ENCODE results near the gene CTXN1.
"Not testable (repeated sequence)": the region's sequence is repeated elsewhere in the genome, so short reads cannot be mapped to it uniquely, and the experiment has no call there.

CTXN1 gene

DNA sequence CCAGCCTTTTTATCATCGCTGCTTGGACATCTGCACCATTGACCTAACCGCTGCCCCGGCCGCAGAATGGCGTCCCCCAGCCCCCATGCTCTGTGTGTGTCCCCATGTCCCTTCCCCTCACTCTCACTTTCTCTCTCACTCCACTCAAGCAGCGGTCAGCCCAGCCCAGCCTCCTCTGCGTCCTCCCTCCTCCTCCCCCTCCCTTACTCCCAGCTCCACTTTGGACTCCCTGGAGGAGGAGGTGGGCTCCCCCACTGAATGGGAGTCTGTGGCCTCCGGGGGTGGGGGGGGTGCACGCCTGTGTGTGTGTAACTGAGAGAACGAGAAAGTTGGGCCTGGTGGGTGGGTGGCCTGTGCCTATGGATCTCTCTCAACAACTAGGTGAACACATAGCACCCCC lies 20.1 kb downstream of the CTXN1 start:
- H3K4me3 Mint-ChIP-seq, result peak overlapping the region; percentile 95

GRCh38 chr19:7905268-7905667 lies 20.7 kb downstream of the CTXN1 start:
- ATAC-seq (no peak), DNase-seq (ENCODE audit: low spot score in 2 of 2) (peak in 1 of 2 donors; percentile 52)
- H3K9me3 Mint-ChIP-seq, result no peaks in the 10 kb centered on the region
- H3K4me3 Mint-ChIP-seq, result peak overlapping the region; percentile 95
- H3K4me1 Mint-ChIP-seq, result peaks cover 42% of the 10 kb centered on the region
- H3K36me3 Mint-ChIP-seq, result peaks cover 44% of the 10 kb centered on the region
- H3K27ac Mint-ChIP-seq, result peak overlapping the region; percentile 96

More for the DNA sequence above, 20.1 kb downstream of the CTXN1 start:
- Mint-ChIP-seq H3K36me3 (peaks cover 50% of the 10 kb centered on the region), H3K4me1 (peaks cover 42% of the 10 kb centered on the region), H3K27ac (peak overlapping the region; percentile 96), H3K9me3 (no peaks in the 10 kb centered on the region)
- ATAC-seq (no peak), DNase-seq (ENCODE audit: low spot score in 2 of 2) (no peak)

- peak; percentile 70 to 88 for DNase-seq (ENCODE audit: low spot score in 2 of 2)
- ATAC-seq, result peak; percentile 67
- Mint-ChIP-seq H3K4me3 (peak overlapping the region; percentile 95), H3K27ac (peak overlapping the region; percentile 96), H3K36me3 (peaks cover 43% of the 10 kb centered on the region), H3K4me1 (peaks cover 42% of the 10 kb centered on the region), H3K9me3 (no peaks in the 10 kb centered on the region)
Observed at GRCh38 chr19:7904074-7905020, 21.6 kb downstream of the CTXN1 start.

DNA sequence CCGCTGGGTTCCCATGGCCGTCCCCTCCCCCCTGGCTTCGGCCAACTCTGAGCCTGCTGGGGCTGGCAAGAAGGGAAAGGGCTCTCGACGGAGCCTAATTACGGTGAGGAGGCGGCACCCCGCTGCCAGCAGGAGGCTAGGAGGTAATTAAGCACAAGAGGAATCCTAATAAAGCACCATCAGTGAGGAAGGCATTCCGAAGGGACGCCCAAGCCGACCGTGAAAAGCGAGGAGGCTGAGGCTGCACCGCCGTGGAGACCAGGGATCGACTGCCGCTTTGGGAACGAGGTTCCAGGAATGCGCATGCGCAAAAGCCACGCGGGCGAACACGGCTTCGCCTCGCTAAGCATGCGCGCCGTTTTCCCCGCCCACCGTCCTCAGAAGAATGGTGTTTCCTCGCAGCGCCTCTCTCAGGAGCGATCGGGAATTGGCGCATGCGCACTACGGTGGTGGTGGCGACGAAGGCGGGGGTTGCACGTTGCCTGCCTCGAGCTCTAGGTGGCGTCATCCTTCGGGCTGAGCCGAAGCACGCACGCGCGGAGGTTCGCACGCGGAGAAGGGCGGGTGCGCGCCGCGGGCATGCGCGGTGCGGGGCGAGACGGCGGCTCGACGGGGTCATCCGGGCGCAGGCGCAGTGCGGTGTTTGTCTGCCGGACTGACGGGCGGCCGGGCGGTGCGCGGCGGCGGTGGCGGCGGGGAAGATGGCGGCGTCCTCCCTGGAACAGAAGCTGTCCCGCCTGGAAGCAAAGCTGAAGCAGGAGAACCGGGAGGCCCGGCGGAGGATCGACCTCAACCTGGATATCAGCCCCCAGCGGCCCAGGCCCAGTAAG lies 22.5 kb downstream of the CTXN1 start, which contains the start of gene MAP2K7:
Gene MAP2K7 (plus strand): TSS at position 634 of the 830 bp plus-strand sequence. CDS start 68 bp downstream, at position 702.
- peak; percentile 82 for ATAC-seq
- no peaks in the 10 kb centered on the region for H3K9me3 Mint-ChIP-seq

GRCh38 chr19:7902796-7903243 lies 23.1 kb downstream of the CTXN1 start:
- no peaks in the 10 kb centered on the region for H3K9me3 Mint-ChIP-seq
- peaks cover 42% of the 10 kb centered on the region for H3K4me1 Mint-ChIP-seq
- peaks cover 43% of the 10 kb centered on the region for H3K36me3 Mint-ChIP-seq
- ATAC-seq (no peak), DNase-seq (ENCODE audit: low spot score in 2 of 2) (no peak)
- H3K27ac Mint-ChIP-seq, result peak overlapping the region; percentile 96
- H3K4me3 Mint-ChIP-seq, result peak overlapping the region; percentile 95

More for the DNA sequence above, 22.5 kb downstream of the CTXN1 start, which contains the start of gene MAP2K7:
- H3K36me3 Mint-ChIP-seq, result peaks cover 43% of the 10 kb centered on the region
- H3K27ac Mint-ChIP-seq, result peak within 1 kb of the TSS; percentile 96
- H3K4me1 Mint-ChIP-seq, result peaks cover 42% of the 10 kb centered on the region
- peak within 1 kb of the TSS; percentile 95 for H3K4me3 Mint-ChIP-seq
- peak; percentile 100 for DNase-seq (ENCODE audit: low spot score in 2 of 2)

GRCh38 chr19:7901337-7901736 lies 24.6 kb downstream of the CTXN1 start:
- H3K36me3 Mint-ChIP-seq, result peaks cover 32% of the 10 kb centered on the region
- DNase-seq (ENCODE audit: low spot score in 2 of 2), result no peak
- no peak for ATAC-seq
- no peaks in the 10 kb centered on the region for H3K9me3 Mint-ChIP-seq
- no peak overlapping the region for H3K27ac Mint-ChIP-seq
- H3K4me3 Mint-ChIP-seq, result no peak overlapping the region
- peaks cover 35% of the 10 kb centered on the region for H3K4me1 Mint-ChIP-seq

- ATAC-seq (no peak), DNase-seq (ENCODE audit: low spot score in 2 of 2) (no peak)
- Mint-ChIP-seq H3K27ac (no peak overlapping the region), H3K9me3 (no peaks in the 10 kb centered on the region), H3K4me3 (no peak overlapping the region), H3K4me1 (peaks cover 31% of the 10 kb centered on the region), H3K36me3 (peaks cover 32% of the 10 kb centered on the region)
Observed at GRCh38 chr19:7900931-7901330, 25.0 kb downstream of the CTXN1 start.

- no peak overlapping the region for H3K4me3 Mint-ChIP-seq
- peaks cover 26% of the 10 kb centered on the region for H3K4me1 Mint-ChIP-seq
- no peaks in the 10 kb centered on the region for H3K9me3 Mint-ChIP-seq
- no peak for DNase-seq (ENCODE audit: low spot score in 2 of 2)
- H3K27ac Mint-ChIP-seq, result no peak overlapping the region
- ATAC-seq, result no peak
- H3K36me3 Mint-ChIP-seq, result peaks cover 27% of the 10 kb centered on the region
Observed at GRCh38 chr19:7900401-7900870, 25.5 kb downstream of the CTXN1 start.

- Mint-ChIP-seq H3K9me3 (no peaks in the 10 kb centered on the region), H3K27ac (no peak overlapping the region), H3K4me1 (peaks cover 20% of the 10 kb centered on the region), H3K4me3 (no peak overlapping the region), H3K36me3 (peaks cover 21% of the 10 kb centered on the region)
- ATAC-seq (no peak), DNase-seq (ENCODE audit: low spot score in 2 of 2) (no peak)
Observed at GRCh38 chr19:7899751-7900378, 26.1 kb downstream of the CTXN1 start.

- no peak overlapping the region for H3K4me3 Mint-ChIP-seq
- H3K27ac Mint-ChIP-seq, result no peak overlapping the region
- H3K36me3 Mint-ChIP-seq, result peaks cover 12% of the 10 kb centered on the region
Observed at GRCh38 chr19:7898967-7899366, 27.0 kb downstream of the CTXN1 start.

GRCh38 chr19:7897292-7897691 lies 28.6 kb downstream of the CTXN1 start:
- no peak for DNase-seq (ENCODE audit: low spot score in 2 of 2)
- Mint-ChIP-seq H3K4me3 (no peak overlapping the region), H3K36me3 (no peaks in the 10 kb centered on the region), H3K4me1 (no peaks in the 10 kb centered on the region), H3K27ac (no peak overlapping the region), H3K9me3 (no peaks in the 10 kb centered on the region)
- ATAC-seq, result no peak

More at GRCh38 chr19:7898967-7899366, 27.0 kb downstream of the CTXN1 start:
- no peak for DNase-seq (ENCODE audit: low spot score in 2 of 2)
- Mint-ChIP-seq H3K9me3 (no peaks in the 10 kb centered on the region), H3K4me1 (peaks cover 14% of the 10 kb centered on the region)
- ATAC-seq, result no peak

DNA sequence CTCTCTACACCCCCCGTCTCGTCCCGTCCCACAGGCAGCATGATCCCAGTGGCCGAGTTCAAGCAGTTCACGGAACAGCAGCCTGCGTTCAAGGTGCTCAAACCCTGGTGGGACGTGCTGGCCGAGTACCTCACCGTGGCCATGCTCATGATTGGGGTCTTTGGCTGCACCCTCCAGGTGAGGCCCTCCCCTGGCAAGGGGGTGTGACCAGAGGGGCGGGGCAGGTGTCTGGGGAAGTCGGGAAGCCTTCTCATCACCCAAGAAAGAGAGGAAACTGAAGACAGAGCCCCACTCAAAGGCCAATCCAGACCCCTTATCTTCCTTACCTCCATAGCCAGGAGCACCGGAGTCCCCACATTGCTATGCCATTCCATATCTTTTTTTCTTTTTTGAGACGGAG lies 30.4 kb downstream of the CTXN1 start:
- DNase-seq (ENCODE audit: low spot score in 2 of 2) (no peak), ATAC-seq (no peak)
- Mint-ChIP-seq H3K27ac (no peak overlapping the region), H3K4me1 (no peaks in the 10 kb centered on the region), H3K4me3 (no peak overlapping the region), H3K36me3 (no peaks in the 10 kb centered on the region), H3K9me3 (no peaks in the 10 kb centered on the region)

DNA sequence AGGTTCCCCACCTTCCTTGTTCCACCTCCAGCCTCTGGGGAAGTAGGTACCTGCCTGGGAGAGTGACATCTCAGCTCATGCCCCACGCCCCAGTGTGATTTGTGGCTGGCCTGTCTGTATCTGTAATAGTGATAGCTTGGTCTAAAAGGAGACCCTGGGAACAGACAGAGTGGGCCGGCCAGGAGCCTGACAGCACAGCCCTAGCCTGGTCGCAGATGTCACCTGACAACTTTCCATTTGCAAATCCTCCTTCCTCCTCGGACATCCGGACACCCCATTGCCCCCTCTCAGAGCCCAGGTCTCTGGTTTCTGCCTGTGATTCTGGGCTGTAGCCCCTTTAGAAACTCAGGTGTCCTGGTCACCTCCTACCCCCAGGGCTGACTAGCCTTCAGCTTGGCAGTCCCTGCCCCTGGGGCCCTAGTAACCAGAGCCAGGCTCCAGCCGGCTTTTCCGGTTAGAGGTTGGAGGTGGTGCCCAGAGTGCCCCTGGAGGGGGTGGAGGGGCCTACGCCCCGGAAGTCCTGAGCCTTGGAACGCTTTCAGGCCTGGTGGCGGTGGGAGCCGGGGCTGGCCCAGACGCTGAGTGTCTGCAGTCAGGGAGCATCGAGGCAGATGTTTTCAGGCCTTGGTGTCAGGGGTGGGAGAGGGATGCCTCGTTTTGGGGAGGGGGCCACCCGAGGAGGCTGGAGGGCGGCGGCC lies 31.2 kb downstream of the CTXN1 start:
- DNase-seq (ENCODE audit: low spot score in 2 of 2) (no peak), ATAC-seq (no peak)
- Mint-ChIP-seq H3K4me3 (no peak overlapping the region), H3K27ac (no peak overlapping the region), H3K4me1 (no peaks in the 10 kb centered on the region), H3K36me3 (no peaks in the 10 kb centered on the region), H3K9me3 (no peaks in the 10 kb centered on the region)

DNA sequence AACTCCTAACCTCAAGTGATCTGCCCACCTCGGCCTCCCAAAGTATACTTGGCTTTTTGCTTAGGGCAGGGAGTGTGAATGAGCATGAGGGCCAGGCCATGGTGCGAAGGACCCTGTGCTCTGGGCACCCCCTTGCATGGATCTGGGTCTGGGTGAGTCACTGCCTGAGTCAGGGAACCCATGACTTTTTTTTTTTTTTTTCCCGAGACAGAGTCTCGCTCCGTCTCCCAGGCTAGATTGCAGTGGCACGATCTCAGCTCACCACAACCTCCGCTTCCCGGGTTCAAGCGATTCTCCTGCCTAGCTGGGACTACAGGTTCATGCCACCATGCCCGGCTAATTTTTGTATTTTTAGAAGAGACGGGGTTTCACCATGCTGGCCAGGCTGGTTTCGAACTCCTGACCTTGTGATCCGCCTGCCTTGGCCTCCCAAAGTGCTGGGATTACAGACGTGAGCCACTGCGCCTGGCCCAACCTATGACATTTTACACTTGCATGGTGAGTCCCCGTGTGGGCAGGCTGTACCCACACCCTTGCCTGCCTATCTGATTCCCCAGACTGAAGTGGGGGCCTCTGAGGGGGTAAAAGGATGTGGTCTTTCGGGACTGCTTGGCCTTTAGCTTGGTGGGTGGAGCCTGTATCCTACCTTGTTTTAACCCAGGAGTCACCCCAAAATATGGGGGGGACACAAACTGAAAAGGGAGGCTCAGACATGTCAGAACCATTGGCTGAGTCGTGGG lies 32.4 kb downstream of the CTXN1 start:
- DNase-seq (ENCODE audit: low spot score in 2 of 2); H3K4me3 Mint-ChIP-seq; H3K27ac Mint-ChIP-seq; H3K9me3 Mint-ChIP-seq; H3K36me3 Mint-ChIP-seq; H3K4me1 Mint-ChIP-seq; ATAC-seq: not testable (repeated sequence)

Data from stimulated activated effector memory CD8-positive, alpha-beta T cell treated with anti-CD3 and anti-CD28 coated beads, Interleukin-12 subunit alpha, Interleukin-12 subunit beta, amount 100 ng/mL, for 72 hours (primary cell).